D341Med (cell line): ENCODE results near the gene CBFA2T3.

Experiments used
- DNase-seq: peaks from one replicate; pipeline ENCODE4 v3.0.0; 2012; ENCODE audit warnings: low spot score

CBFA2T3 gene

GRCh38 chr16:88875703-88876234 is 101.2 kb downstream of the CBFA2T3 start:
- DNase-seq, result no peak

GRCh38 chr16:88874938-88875599 is 101.9 kb downstream of the CBFA2T3 start:
- no peak for DNase-seq

GRCh38 chr16:88872650-88873331 is 104.2 kb downstream of the CBFA2T3 start:
- no peak for DNase-seq

- DNase-seq, result no peak
Measured at GRCh38 chr16:88871730-88872416, 105.1 kb downstream of the CBFA2T3 start.

- no peak for DNase-seq
Measured at GRCh38 chr16:88871349-88871702, 105.7 kb downstream of the CBFA2T3 start.

- DNase-seq, result peak; percentile 83
Measured at GRCh38 chr16:88870608-88871348, 106.2 kb downstream of the CBFA2T3 start.

- DNase-seq, result no peak
Measured at GRCh38 chr16:88869673-88869980, 107.4 kb downstream of the CBFA2T3 start.

- peak; percentile 53 for DNase-seq
Measured at GRCh38 chr16:88868974-88869672, 107.9 kb downstream of the CBFA2T3 start.

- no peak for DNase-seq
Measured at GRCh38 chr16:88867581-88868246, 109.3 kb downstream of the CBFA2T3 start.

- peak; percentile 59 for DNase-seq
Measured at GRCh38 chr16:88866151-88866920, 110.7 kb downstream of the CBFA2T3 start, which contains the start of gene PABPN1L. TSS of gene PABPN1L (minus strand) at chr16:88866660. CDS start at chr16:88866606, 54 bp downstream.

GRCh38 chr16:88865742-88866141 is 111.3 kb downstream of the CBFA2T3 start:
- DNase-seq, result no peak

GRCh38 chr16:88865310-88865709 is 111.7 kb downstream of the CBFA2T3 start:
- DNase-seq, result no peak

GRCh38 chr16:88864521-88864920 is 112.5 kb downstream of the CBFA2T3 start:
- no peak for DNase-seq

GRCh38 chr16:88864099-88864498 is 112.9 kb downstream of the CBFA2T3 start:
- DNase-seq, result no peak

GRCh38 chr16:88863426-88863825 is 113.6 kb downstream of the CBFA2T3 start:
- DNase-seq, result no peak

- no peak for DNase-seq
Measured at GRCh38 chr16:88862968-88863367, 114.0 kb downstream of the CBFA2T3 start.

- no peak for DNase-seq
Measured at GRCh38 chr16:88861359-88861758, 115.6 kb downstream of the CBFA2T3 start.

GRCh38 chr16:88859381-88860091 is 117.5 kb downstream of the CBFA2T3 start:
- DNase-seq, result no peak

- DNase-seq, result peak; percentile 86
Measured at GRCh38 chr16:88857728-88858339, 119.2 kb downstream of the CBFA2T3 start.
